ENCODE data around the gene PPP1R17. TPM values are rescaled to one million over a fixed set of nuclear protein-coding genes. Genes with fewer than 3 reads are reported as not detected.

The PPP1R17 gene
- total RNA-seq, 4 donors from 2014 or later, result not detected

- no peak for TF ChIP-seq CTCF (IDR thresholded peaks at IDR 0.05; ENCODE audit: low read depth)
Observed at GRCh38 chr7:31724696-31725095, 37.7 kb downstream of the PPP1R17 start.

GRCh38 chr7:31729195-31729804 lies 42.3 kb downstream of the PPP1R17 start:
- TF ChIP-seq CTCF (IDR thresholded peaks at IDR 0.05; ENCODE audit: low read depth), result no peak

GRCh38 chr7:31734456-31734855 lies 47.4 kb downstream of the PPP1R17 start:
- no peak for TF ChIP-seq CTCF (IDR thresholded peaks at IDR 0.05; ENCODE audit: low read depth)

GRCh38 chr7:31735991-31736982 lies 49.3 kb downstream of the PPP1R17 start:
- no peak for TF ChIP-seq CTCF (IDR thresholded peaks at IDR 0.05; ENCODE audit: low read depth)

GRCh38 chr7:31741852-31742251 lies 54.8 kb downstream of the PPP1R17 start:
- no peak for TF ChIP-seq CTCF (IDR thresholded peaks at IDR 0.05; ENCODE audit: low read depth)

GRCh38 chr7:31744294-31744874 lies 57.4 kb downstream of the PPP1R17 start:
- TF ChIP-seq CTCF (IDR thresholded peaks at IDR 0.05; ENCODE audit: low read depth), result no peak

GRCh38 chr7:31747553-31747952 lies 60.5 kb downstream of the PPP1R17 start:
- no peak for TF ChIP-seq CTCF (IDR thresholded peaks at IDR 0.05; ENCODE audit: low read depth)
